ENCODE measurements around the gene CATSPERZ. TPM values are rescaled to one million over a fixed set of nuclear protein-coding genes. Genes with fewer than 3 reads are reported as not detected.

Gene CATSPERZ
- total RNA-seq, 1 donor from 2014 or later: not detected

DNA sequence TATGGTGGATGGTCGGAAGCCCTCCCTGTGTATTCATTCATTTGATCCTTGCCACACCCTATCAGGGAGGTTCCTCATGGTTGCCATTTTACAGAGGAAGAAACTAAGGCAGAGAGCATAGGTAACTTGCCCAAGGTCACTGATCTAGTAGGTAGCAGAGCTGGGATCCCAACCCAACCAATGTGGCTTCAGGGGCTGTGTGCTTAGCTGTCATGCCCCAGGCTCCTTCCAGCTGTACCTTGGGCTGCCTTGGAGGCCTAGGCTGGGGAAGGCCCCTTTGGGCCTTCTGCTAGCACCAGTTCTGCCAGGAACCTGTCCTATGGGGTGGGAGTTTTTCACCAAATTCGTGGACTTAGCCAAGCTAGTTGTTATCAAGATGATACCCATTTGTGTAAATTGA lies 24.3 kb upstream of the CATSPERZ start:
- intact Hi-C loops (cut with DNase I): no loop called here
- peaks cover 0 to 12% of the 10 kb centered on the region in 2 donors for H3K36me3 ChIP-seq
- H3K27ac ChIP-seq: no peak overlapping the region

DNA sequence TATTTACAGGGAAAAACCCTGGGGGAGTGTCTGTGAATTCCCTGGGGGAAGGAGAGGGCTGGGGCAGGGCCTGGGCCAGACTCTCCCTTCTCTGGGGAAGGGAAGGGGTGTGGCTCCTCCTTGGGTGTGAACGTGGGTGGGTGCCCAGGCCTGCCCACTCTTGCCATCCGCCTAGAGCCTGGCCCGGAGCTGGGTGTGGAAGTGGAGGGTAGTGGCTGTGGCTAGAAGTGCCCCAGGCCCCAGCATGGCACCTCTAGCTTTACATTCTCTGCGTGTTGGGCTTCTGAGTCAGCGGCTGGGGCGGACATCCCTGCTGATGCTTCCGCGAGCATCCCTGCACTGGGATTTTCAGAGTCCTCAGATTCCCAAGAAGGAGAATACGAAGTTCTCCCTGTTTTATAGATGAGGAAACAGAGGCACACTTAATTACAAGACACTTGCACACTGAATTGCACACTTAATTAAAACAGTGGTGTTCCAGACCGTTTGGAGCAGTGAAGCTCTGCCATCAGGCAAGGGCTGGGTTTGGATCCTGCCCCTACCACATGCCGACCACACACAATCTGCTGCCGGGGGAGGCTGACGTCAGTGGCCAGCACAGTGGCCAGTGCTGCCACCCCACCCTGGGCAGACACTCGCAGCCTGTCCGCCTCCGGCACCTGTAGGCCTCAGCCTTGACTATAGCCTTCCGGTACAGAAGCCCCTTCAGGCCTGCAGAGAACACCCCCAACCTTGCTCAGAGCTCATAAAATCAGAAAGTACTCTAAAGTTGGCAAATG lies 23.3 kb upstream of the CATSPERZ start:
- Histone ChIP-seq H3K36me3 (peaks cover 0 to 12% of the 10 kb centered on the region in 2 donors), H3K27ac (no peak overlapping the region), H3K9me3 (no peaks in the 10 kb centered on the region), H3K4me3 (no peak overlapping the region), H3K4me1 (peaks cover 17% of the 10 kb centered on the region), H3K27me3 (no peaks in the 10 kb centered on the region)
- no peak for DNase-seq (ENCODE audit: extremely low spot score in 2 of 2)
- TF ChIP-seq, protein P1, sequence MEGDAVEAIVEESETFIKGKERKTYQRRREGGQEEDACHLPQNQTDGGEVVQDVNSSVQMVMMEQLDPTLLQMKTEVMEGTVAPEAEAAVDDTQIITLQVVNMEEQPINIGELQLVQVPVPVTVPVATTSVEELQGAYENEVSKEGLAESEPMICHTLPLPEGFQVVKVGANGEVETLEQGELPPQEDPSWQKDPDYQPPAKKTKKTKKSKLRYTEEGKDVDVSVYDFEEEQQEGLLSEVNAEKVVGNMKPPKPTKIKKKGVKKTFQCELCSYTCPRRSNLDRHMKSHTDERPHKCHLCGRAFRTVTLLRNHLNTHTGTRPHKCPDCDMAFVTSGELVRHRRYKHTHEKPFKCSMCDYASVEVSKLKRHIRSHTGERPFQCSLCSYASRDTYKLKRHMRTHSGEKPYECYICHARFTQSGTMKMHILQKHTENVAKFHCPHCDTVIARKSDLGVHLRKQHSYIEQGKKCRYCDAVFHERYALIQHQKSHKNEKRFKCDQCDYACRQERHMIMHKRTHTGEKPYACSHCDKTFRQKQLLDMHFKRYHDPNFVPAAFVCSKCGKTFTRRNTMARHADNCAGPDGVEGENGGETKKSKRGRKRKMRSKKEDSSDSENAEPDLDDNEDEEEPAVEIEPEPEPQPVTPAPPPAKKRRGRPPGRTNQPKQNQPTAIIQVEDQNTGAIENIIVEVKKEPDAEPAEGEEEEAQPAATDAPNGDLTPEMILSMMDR (IDR thresholded peaks at IDR 0.05): no peak
- TF ChIP-seq POLR2A (IDR thresholded peaks at IDR 0.05) (no peak), POLR2AphosphoS5 (IDR thresholded peaks at IDR 0.05; ENCODE audit: insufficient read depth in 1 of 2, low read depth in 1 of 2) (no peak)
- intact Hi-C loops (cut with DNase I): no loop called here

More for the DNA sequence above, 24.3 kb upstream of the CATSPERZ start:
- Histone ChIP-seq H3K4me1 (peaks cover 22% of the 10 kb centered on the region), H3K27me3 (no peaks in the 10 kb centered on the region), H3K9me3 (no peaks in the 10 kb centered on the region), H3K4me3 (no peak overlapping the region)
- TF ChIP-seq, protein P1 (IDR thresholded peaks at IDR 0.05): no peak
- TF ChIP-seq POLR2AphosphoS5 (IDR thresholded peaks at IDR 0.05; ENCODE audit: insufficient read depth in 1 of 2, low read depth in 1 of 2): no peak
- TF ChIP-seq POLR2A (IDR thresholded peaks at IDR 0.05): no peak
- no peak for DNase-seq (ENCODE audit: extremely low spot score in 2 of 2)

DNA sequence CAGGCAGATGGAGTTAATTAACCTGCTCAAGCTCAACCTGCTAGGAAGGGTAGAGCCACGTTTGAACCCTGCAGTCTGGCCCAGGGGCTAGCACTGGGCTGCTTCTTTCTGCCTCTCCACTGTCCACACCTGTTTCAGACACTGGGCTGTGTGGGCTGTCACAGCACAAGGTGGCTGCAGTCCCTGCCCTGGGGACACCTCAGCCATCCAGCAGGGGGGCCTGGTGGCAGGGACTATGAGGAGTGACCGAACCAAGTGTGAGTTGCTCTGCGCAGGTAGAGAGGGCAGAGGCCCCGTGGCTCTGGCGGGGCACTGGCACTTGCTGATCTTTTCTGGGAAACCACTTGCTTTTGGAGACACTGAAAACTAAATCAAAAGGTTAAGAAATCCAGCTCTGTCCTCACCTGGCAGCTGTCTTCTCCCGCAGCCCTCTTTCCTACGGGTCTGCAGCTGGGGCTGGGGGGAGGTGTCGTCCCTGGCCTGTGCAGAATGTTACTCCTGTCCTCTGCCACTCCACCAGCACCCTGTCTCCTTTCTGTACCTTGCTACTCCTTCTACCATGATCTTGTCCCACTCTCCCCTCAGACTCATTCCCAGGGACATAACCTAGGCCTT lies 21.5 kb upstream of the CATSPERZ start:
- H3K27me3 ChIP-seq: no peaks in the 10 kb centered on the region
- intact Hi-C loops (cut with DNase I): no loop called here
- no peaks in the 10 kb centered on the region for H3K9me3 ChIP-seq
- H3K4me3 ChIP-seq: no peak overlapping the region
- H3K36me3 ChIP-seq: peaks cover 0 to 12% of the 10 kb centered on the region in 2 donors
- DNase-seq (ENCODE audit: extremely low spot score in 2 of 2): no peak
- TF ChIP-seq, protein P1 (IDR thresholded peaks at IDR 0.05): no peak
- TF ChIP-seq POLR2A (IDR thresholded peaks at IDR 0.05): no peak
- TF ChIP-seq POLR2AphosphoS5 (IDR thresholded peaks at IDR 0.05; ENCODE audit: insufficient read depth in 1 of 2, low read depth in 1 of 2): no peak
- H3K27ac ChIP-seq: no peak overlapping the region
- peaks cover 27% of the 10 kb centered on the region for H3K4me1 ChIP-seq

DNA sequence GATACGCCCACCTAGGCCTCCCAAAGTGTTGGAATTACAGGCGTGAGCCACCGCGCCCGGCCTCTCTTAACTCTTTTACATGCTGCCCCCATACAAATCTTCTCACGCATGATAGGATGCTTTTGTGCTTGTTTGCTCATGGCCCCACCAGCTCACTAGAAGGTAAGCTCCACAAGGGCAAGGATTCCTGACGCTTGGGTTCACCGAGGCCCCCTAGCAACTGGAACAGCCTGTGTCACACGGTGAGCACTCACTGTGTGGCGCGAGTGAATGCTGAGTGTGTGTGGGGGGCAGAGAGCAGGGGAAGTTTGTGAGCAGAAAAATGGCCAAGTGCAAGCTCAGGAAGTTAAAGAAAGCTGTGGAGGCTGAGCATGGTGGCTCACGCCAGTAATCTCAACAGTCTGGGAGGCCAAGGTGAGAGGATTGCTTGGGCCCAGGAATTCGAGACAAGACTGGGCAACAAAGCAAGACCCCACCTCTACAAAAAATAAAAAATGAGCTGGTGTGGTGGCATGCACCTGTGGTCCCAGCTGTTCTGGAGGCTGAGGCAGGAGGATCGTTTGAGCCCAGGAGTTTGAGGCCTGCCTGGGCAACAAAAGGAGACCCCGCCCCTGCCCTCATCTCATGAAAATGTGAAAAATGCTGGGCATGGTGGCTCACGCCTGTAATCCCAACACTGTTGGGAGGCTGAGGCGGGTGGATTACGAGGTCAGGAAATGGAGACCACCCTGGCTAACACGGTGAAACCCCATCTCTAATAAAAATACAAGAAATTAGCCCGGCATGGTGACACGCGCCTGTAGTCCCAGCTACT lies 18.0 kb upstream of the CATSPERZ start:
- DNase-seq (ENCODE audit: extremely low spot score in 2 of 2): no peak
- Histone ChIP-seq H3K36me3 (peaks cover 0 to 12% of the 10 kb centered on the region in 2 donors), H3K27me3 (no peaks in the 10 kb centered on the region), H3K4me1 (peaks cover 40% of the 10 kb centered on the region), H3K4me3 (no peak overlapping the region), H3K9me3 (no peaks in the 10 kb centered on the region), H3K27ac (no peak overlapping the region)
- TF ChIP-seq POLR2AphosphoS5 (IDR thresholded peaks at IDR 0.05; ENCODE audit: insufficient read depth in 1 of 2, low read depth in 1 of 2) (no peak), POLR2A (IDR thresholded peaks at IDR 0.05) (no peak)
- TF ChIP-seq, protein P1 (IDR thresholded peaks at IDR 0.05): no peak
- intact Hi-C loops (cut with DNase I): no loop called here
